Ascending aorta (tissue), 2 donors: ENCODE results near the gene NFAM1. TPM values are rescaled to one million over a fixed set of nuclear protein-coding genes. Genes with fewer than 3 reads are reported as not detected.

ENCODE experiments used
- DNase-seq, 2 donors: peaks; one replicate each; pipeline ENCODE4 v3.0.0-alpha.2; 2019; ENCODE audit warnings: low spot score in 2 of 2
- H3K27ac ChIP-seq, 2 donors: fragments of 200-600 bp; sonication (generic); one replicate each; pipeline ENCODE4 v1.5.1; 2016 to 2017; ENCODE audit warnings: mild to moderate bottlenecking in 1 of 2
- H3K27me3 ChIP-seq: fragments of 200-600 bp; sonication (generic); one replicate; pipeline ENCODE4 v1.5.1; 2017
- H3K36me3 ChIP-seq, 2 donors: fragments of 200-600 bp; sonication (generic); one replicate each; pipeline ENCODE4 v1.5.1; 2016
- H3K4me1 ChIP-seq, 2 donors: fragments of 200-600 bp; sonication (generic); one replicate each; pipeline ENCODE4 v1.5.1; 2016 to 2017; ENCODE audit warnings: mild to moderate bottlenecking in 1 of 2
- H3K4me3 ChIP-seq, 2 donors: fragments of 200-600 bp; sonication (generic); one replicate each; pipeline ENCODE4 v1.5.1; 2016 to 2017; ENCODE audit warnings: mild to moderate bottlenecking in 1 of 2
- H3K9me3 ChIP-seq, 2 donors: fragments of 200-600 bp; sonication (generic); one replicate each; pipeline ENCODE4 v1.5.1; 2016
- intact Hi-C: fragments of 100-400 bp; cut with DNase I; formaldehyde crosslinking; loops from one replicate; pipeline ENCODE4 v1.15.1; 2023
- total RNA-seq: library from RNA; depleted of rRNA; stranded (reverse); fragments of >200 nt; gene quantifications from one replicate; pipeline ENCODE4 v1.1.0, GENCODE V29; 2016
- TF ChIP-seq, protein P1 (sequence below), 3 experiments: fragments of 200-600 bp in 2 of 3; fragments of 450-650 bp in 1 of 3; sonication (generic) in 2 of 3; IDR thresholded peaks; one replicate each; pipeline ENCODE4 v1.5.1; 2016 to 2019; ENCODE audit warnings: antibody characterized with exemption in 3 of 3, mild to moderate bottlenecking in 1 of 3, moderate library complexity in 1 of 3

NFAM1 gene
- total RNA-seq, 1 donor from 2014 or later: 1.5 TPM

DNA sequence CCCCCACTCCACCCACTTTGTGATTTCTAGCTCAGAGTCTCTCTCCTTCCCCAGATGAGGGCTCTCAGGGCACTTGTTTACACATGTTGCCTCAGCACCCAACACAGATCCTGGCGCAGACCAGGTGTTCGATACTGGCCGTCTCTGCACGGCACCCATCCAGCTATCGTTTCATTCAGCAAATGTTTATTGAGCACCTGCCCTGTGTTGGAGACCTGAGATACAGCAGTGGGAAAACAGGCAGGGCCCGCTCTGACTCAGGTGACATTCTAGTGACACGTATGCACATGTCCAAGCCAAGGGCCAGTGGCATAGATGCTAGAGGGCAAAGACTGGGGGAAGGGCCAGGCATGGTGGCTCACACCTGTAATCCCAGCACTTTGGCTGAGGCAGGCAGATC lies 71.9 kb downstream of the NFAM1 start:
- Histone ChIP-seq H3K36me3 (no peaks in the 10 kb centered on the region), H3K27me3 (no peaks in the 10 kb centered on the region), H3K9me3 (no peaks in the 10 kb centered on the region), H3K4me3 (no peak overlapping the region), H3K4me1 (peaks cover under 1 to 9% of the 10 kb centered on the region in 2 donors), H3K27ac (no peak overlapping the region)
- TF ChIP-seq, protein P1, sequence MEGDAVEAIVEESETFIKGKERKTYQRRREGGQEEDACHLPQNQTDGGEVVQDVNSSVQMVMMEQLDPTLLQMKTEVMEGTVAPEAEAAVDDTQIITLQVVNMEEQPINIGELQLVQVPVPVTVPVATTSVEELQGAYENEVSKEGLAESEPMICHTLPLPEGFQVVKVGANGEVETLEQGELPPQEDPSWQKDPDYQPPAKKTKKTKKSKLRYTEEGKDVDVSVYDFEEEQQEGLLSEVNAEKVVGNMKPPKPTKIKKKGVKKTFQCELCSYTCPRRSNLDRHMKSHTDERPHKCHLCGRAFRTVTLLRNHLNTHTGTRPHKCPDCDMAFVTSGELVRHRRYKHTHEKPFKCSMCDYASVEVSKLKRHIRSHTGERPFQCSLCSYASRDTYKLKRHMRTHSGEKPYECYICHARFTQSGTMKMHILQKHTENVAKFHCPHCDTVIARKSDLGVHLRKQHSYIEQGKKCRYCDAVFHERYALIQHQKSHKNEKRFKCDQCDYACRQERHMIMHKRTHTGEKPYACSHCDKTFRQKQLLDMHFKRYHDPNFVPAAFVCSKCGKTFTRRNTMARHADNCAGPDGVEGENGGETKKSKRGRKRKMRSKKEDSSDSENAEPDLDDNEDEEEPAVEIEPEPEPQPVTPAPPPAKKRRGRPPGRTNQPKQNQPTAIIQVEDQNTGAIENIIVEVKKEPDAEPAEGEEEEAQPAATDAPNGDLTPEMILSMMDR (IDR thresholded peaks at IDR 0.05): no peak
- intact Hi-C loops: no loop called here
- DNase-seq: no peak

DNA sequence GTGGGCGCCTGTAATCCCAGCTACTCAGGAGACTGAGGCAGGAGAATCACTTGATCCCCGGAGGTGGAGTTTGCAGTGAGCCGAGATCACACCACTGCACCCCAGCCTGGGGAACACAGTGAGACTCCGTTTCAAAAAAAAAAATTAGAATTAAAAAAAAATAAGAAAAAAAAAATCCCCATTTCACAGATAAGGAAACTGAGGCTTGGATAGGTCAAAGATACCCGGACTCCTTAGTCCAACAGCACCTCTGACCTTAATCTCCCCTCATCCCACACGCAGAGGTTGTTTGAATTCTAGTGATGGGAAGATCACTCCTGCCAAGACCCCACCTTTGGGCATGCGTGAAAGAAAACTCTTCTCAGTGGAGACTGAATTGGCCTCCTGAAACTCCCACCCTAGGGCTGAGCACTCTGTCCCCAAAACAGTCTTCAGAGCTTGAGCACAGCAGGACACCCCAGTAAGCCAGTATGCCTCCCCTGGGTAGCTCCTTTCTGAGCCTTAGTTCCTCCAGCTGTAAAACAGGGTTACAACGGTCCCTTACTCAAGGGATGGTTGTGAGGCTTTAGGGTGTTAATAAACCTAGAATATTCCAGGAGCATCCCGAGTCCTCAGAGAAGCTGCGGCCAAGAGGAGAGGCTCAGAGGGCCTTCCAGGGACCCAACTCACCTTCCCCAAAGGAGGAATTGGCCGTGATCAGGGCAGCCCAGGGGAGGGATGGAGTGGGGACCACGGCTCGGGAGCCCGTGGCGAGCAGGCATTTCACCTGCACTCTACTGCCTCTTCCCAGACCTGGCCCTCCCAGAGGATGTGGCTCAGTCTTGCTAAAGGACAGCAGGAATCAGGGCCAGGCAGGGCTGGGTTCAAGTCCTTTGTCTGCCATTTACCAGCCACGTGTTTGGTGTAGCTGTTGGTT lies 73.3 kb downstream of the NFAM1 start:
- Histone ChIP-seq H3K4me3 (no peak overlapping the region), H3K27me3 (no peaks in the 10 kb centered on the region), H3K36me3 (no peaks in the 10 kb centered on the region), H3K27ac (no peak overlapping the region), H3K4me1 (no peaks in the 10 kb centered on the region), H3K9me3 (no peaks in the 10 kb centered on the region)
- intact Hi-C loops: no loop called here
- no peak for DNase-seq
- TF ChIP-seq, protein P1 (IDR thresholded peaks at IDR 0.05): no peak

DNA sequence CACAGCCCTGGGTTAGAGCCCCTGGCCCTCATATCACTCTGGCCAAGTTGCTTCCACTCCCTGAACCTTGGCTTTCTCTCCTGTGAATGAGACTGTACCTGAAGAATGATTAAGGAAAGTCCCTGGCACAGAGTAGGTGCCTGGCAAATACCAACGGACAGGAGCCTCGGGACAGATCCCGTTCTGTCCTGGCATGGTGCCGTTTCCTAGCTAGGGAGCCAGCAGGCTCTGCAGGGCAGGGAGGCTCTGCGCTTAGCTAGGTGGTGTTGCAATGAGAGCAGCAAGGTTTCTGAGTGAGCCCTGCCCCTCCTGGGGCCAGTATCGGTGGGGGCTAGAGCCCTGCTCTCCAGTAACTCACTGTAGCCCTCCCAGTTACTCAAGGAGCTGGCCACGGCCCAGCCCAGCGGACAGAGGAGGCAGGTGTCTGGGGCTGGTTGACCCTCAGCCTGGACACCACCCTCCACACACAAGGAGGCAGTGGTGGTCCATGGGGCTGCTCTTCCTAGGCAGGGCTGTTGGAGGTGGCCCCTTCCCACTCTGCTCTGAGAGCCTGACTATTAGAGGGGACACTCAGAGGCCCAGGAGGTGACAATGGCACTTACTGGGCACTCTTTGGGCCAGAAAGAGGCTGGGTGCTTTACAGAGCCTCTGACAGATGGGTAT lies 74.4 kb downstream of the NFAM1 start:
- Histone ChIP-seq H3K9me3 (no peaks in the 10 kb centered on the region), H3K27ac (no peak overlapping the region), H3K36me3 (no peaks in the 10 kb centered on the region), H3K27me3 (no peaks in the 10 kb centered on the region), H3K4me3 (no peak overlapping the region), H3K4me1 (no peaks in the 10 kb centered on the region)
- TF ChIP-seq, protein P1 (IDR thresholded peaks at IDR 0.05): no peak
- DNase-seq: no peak
- intact Hi-C loops: no loop called here

DNA sequence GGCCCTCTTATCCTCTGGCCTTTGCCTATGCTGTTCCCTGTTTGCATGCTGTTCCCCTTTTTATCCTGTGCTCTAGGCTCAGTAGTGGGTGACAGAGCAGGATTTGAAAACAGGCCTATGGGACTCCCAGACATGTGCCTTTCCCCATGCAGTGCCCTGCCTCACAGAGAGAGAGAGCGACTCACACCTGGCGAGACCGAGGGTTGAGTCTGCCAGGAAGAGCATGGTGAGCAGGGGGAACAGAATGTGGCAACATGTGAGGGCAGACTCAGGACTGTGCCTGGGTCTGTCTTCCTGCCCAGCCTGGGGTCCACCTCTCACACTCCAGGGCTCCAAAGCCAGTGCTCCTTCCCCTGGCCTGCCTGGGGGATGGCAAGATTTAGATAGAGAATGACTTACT lies 75.0 kb downstream of the NFAM1 start:
- no peak for DNase-seq
- intact Hi-C loops: no loop called here
- Histone ChIP-seq H3K36me3 (no peaks in the 10 kb centered on the region), H3K4me1 (no peaks in the 10 kb centered on the region), H3K4me3 (no peak overlapping the region), H3K27me3 (no peaks in the 10 kb centered on the region), H3K27ac (no peak overlapping the region), H3K9me3 (no peaks in the 10 kb centered on the region)
- TF ChIP-seq, protein P1 (IDR thresholded peaks at IDR 0.05): no peak

DNA sequence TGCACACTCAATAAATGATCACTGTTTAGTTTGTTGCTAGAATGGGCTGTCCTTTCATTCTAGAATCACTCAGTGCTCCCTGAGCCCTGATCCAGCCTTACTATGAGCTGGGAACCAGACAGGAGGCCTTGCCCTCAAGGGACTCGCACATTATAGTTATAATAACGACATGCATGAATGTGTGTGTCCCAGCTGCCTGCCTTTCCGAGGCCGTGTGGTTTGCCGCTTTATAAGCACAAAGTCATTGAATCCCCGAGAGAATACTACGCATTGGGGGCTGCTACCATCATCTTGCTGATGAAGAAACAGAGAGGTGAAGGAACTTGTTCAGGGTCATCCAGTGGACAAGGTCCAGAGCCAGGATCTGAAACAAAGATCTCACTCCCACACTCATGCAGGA lies 75.7 kb downstream of the NFAM1 start:
- TF ChIP-seq, protein P1 (IDR thresholded peaks at IDR 0.05): no peak
- no peaks in the 10 kb centered on the region for H3K27me3 ChIP-seq
- no peaks in the 10 kb centered on the region for H3K4me1 ChIP-seq
- no peak for DNase-seq
- no peaks in the 10 kb centered on the region for H3K9me3 ChIP-seq
- H3K36me3 ChIP-seq: no peaks in the 10 kb centered on the region
- intact Hi-C loops: no loop called here
- no peak overlapping the region for H3K4me3 ChIP-seq
- no peak overlapping the region for H3K27ac ChIP-seq
